MM.1S (cell line): ENCODE data around the gene VAT1.

Source experiments
- EZH2 ChIP-seq: fragments of 300-600 bp; sonication (generic); optimal IDR thresholded peaks from 2 replicates; pipeline ENCODE3; 2017; ENCODE audit warnings: low read depth, mild to moderate bottlenecking, antibody characterized with exemption, low read length, mixed read lengths
- TF ChIP-seq, protein P1 (sequence below): fragments of 300-600 bp; sonication (generic); IDR thresholded peaks from 2 replicates; pipeline ENCODE4 v1.5.1; 2016; ENCODE audit warnings: antibody characterized with exemption, low read length, mixed read lengths

DNA sequence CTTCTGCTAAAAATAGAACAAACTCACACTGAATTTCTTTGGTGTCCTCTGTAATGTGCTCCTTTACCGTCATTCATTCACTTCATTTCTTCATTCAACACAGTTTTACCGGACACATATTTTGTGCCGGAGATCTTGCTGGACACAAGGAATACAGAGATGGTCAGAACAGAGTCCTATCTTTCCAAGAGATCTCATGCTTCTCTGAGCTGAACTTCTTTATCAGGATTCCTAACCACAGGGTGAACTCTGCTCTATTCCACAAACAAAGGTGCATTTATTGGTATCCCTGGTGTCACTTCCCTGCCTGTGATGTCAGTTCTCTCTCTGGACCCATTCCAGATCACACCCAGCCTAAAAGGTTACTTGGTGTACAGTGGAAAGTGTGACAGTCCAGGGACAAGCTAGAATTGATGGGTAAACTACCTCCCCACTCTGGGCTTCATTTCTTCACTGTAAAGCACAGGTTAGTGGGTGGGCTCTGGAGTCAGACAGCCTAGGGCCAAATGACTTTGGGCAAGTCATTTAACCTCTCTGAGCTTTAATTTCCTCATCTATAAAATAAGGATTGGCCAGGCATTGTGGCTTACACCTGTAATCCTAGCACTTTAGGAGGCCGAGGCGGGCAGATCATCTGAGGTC, 11.4 kb downstream of the VAT1 start:
- TF ChIP-seq, protein P1, sequence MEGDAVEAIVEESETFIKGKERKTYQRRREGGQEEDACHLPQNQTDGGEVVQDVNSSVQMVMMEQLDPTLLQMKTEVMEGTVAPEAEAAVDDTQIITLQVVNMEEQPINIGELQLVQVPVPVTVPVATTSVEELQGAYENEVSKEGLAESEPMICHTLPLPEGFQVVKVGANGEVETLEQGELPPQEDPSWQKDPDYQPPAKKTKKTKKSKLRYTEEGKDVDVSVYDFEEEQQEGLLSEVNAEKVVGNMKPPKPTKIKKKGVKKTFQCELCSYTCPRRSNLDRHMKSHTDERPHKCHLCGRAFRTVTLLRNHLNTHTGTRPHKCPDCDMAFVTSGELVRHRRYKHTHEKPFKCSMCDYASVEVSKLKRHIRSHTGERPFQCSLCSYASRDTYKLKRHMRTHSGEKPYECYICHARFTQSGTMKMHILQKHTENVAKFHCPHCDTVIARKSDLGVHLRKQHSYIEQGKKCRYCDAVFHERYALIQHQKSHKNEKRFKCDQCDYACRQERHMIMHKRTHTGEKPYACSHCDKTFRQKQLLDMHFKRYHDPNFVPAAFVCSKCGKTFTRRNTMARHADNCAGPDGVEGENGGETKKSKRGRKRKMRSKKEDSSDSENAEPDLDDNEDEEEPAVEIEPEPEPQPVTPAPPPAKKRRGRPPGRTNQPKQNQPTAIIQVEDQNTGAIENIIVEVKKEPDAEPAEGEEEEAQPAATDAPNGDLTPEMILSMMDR = no peak
- TF ChIP-seq EZH2 = no peak
